ENCODE measurements around the gene FHL2. TPM values are rescaled to one million over a fixed set of nuclear protein-coding genes. Genes with fewer than 3 reads are reported as not detected.

The FHL2 gene
- total and polyA plus RNA-seq, 9 of the 15 experiments (the other 6 are each of a cell fraction or from before 2014, with no cell fraction given), result 7.5 to 33.1 (median 23.9) TPM

DNA sequence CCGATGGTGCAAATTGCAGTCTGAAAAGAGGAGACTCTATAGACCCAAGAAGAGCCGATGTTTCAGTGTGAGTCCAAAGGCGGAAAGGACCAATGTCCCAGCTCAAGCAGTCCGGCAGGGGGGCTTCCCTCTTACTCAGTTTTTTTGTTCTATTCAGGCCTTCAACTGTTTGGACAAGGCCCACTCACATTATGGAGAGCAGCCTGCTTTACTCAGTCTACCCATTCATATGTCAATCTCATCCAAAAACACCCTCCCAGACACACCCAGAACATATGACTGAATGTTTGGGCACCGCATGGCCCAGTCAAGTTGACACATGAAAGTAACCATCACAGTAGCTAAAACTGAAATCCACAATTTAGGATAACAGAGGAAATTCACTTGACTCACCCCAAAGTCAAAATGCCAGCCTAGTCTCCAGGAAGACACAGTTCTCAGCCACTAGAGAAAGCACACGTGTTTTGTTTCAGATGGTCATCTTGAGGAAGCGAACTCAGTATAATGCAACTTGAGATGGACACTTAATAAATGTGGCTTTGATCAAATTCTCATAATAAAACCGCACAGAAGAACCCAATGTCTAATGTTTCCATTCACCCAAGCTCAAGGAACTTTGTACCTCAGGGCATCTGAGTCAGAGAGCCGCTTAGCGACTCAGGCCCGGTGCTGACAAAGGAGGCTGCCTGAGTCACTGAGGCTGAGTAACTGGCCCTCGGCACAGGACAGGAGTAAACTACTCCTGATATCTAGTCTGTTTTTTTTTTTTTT lies 2.4 kb downstream of the FHL2 start (continued):
- TF ChIP-seq, protein P1, sequence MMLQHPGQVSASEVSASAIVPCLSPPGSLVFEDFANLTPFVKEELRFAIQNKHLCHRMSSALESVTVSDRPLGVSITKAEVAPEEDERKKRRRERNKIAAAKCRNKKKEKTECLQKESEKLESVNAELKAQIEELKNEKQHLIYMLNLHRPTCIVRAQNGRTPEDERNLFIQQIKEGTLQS (IDR thresholded peaks at IDR 0.05), result peak; percentile 60
- TF ChIP-seq, protein P1 (CRISPR knock-in tag; conservative IDR thresholded peaks at IDR 0.05), result no peak
- TF ChIP-seq POLR2AphosphoS5 (IDR thresholded peaks at IDR 0.05; ENCODE audit: control insufficient read depth, insufficient read depth, low read depth, low read length) (0 out of 2 replicates have a peak, but pooled peaks have one; percentile 31), ZNF384 (IDR thresholded peaks at IDR 0.05; ENCODE audit: low read depth, low read length) (peak; percentile 77), STAT5A (IDR thresholded peaks at IDR 0.05; ENCODE audit: borderline replicate concordance, low read length) (no peak), SMARCE1 (IDR thresholded peaks at IDR 0.05) (peak; percentile 63; the same call in 1 of the 2 replicates), YBX1 (IDR thresholded peaks at IDR 0.05) (no peak), ZNF134 (CRISPR knock-in tag; conservative IDR thresholded peaks at IDR 0.05) (peak; percentile 65; the same call in 1 of the 2 replicates), TAF1 (IDR thresholded peaks at IDR 0.05; ENCODE audit: control insufficient read depth, extremely low read depth, insufficient read depth, low read length, severe bottlenecking) (peak; percentile 22)
- TF ChIP-seq, protein P2, sequence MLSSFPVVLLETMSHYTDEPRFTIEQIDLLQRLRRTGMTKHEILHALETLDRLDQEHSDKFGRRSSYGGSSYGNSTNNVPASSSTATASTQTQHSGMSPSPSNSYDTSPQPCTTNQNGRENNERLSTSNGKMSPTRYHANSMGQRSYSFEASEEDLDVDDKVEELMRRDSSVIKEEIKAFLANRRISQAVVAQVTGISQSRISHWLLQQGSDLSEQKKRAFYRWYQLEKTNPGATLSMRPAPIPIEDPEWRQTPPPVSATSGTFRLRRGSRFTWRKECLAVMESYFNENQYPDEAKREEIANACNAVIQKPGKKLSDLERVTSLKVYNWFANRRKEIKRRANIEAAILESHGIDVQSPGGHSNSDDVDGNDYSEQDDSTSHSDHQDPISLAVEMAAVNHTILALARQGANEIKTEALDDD (IDR thresholded peaks at IDR 0.05), result peak; percentile 85
- TF ChIP-seq, protein P3, sequence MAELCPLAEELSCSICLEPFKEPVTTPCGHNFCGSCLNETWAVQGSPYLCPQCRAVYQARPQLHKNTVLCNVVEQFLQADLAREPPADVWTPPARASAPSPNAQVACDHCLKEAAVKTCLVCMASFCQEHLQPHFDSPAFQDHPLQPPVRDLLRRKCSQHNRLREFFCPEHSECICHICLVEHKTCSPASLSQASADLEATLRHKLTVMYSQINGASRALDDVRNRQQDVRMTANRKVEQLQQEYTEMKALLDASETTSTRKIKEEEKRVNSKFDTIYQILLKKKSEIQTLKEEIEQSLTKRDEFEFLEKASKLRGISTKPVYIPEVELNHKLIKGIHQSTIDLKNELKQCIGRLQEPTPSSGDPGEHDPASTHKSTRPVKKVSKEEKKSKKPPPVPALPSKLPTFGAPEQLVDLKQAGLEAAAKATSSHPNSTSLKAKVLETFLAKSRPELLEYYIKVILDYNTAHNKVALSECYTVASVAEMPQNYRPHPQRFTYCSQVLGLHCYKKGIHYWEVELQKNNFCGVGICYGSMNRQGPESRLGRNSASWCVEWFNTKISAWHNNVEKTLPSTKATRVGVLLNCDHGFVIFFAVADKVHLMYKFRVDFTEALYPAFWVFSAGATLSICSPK (IDR thresholded peaks at IDR 0.05; ENCODE audit: borderline replicate concordance), result no peak
- TF ChIP-seq, protein P4, sequence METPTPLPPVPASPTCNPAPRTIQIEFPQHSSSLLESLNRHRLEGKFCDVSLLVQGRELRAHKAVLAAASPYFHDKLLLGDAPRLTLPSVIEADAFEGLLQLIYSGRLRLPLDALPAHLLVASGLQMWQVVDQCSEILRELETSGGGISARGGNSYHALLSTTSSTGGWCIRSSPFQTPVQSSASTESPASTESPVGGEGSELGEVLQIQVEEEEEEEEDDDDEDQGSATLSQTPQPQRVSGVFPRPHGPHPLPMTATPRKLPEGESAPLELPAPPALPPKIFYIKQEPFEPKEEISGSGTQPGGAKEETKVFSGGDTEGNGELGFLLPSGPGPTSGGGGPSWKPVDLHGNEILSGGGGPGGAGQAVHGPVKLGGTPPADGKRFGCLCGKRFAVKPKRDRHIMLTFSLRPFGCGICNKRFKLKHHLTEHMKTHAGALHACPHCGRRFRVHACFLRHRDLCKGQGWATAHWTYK (CRISPR knock-in tag; IDR thresholded peaks at IDR 0.05), result 0 out of 2 replicates have a peak, but pooled peaks have one; percentile 53
- TF ChIP-seq, protein P5, sequence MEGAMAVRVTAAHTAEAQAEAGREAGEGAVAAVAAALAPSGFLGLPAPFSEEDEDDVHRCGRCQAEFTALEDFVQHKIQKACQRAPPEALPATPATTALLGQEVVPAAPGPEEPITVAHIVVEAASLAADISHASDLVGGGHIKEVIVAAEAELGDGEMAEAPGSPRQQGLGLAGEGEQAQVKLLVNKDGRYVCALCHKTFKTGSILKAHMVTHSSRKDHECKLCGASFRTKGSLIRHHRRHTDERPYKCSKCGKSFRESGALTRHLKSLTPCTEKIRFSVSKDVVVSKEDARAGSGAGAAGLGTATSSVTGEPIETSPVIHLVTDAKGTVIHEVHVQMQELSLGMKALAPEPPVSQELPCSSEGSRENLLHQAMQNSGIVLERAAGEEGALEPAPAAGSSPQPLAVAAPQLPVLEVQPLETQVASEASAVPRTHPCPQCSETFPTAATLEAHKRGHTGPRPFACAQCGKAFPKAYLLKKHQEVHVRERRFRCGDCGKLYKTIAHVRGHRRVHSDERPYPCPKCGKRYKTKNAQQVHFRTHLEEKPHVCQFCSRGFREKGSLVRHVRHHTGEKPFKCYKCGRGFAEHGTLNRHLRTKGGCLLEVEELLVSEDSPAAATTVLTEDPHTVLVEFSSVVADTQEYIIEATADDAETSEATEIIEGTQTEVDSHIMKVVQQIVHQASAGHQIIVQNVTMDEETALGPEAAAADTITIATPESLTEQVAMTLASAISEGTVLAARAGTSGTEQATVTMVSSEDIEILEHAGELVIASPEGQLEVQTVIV (CRISPR knock-in tag; IDR thresholded peaks at IDR 0.05; ENCODE audit: borderline replicate concordance), result no peak
- TF ChIP-seq, protein P6, sequence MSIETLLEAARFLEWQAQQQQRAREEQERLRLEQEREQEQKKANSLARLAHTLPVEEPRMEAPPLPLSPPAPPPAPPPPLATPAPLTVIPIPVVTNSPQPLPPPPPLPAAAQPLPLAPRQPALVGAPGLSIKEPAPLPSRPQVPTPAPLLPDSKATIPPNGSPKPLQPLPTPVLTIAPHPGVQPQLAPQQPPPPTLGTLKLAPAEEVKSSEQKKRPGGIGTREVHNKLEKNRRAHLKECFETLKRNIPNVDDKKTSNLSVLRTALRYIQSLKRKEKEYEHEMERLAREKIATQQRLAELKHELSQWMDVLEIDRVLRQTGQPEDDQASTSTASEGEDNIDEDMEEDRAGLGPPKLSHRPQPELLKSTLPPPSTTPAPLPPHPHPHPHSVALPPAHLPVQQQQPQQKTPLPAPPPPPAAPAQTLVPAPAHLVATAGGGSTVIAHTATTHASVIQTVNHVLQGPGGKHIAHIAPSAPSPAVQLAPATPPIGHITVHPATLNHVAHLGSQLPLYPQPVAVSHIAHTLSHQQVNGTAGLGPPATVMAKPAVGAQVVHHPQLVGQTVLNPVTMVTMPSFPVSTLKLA (conservative IDR thresholded peaks at IDR 0.05), result peak; percentile 22 to 34; a peak in 2 of 4 replicates
- TF ChIP-seq, protein P7, sequence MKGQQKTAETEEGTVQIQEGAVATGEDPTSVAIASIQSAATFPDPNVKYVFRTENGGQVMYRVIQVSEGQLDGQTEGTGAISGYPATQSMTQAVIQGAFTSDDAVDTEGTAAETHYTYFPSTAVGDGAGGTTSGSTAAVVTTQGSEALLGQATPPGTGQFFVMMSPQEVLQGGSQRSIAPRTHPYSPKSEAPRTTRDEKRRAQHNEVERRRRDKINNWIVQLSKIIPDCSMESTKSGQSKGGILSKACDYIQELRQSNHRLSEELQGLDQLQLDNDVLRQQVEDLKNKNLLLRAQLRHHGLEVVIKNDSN (CRISPR knock-in tag; IDR thresholded peaks at IDR 0.05), result no peak
